HuH-7 (cell line): ENCODE results near the gene ADIG.

Source experiments
- DNase-seq: peaks from one replicate; pipeline ENCODE4 v3.0.0; 2011; ENCODE audit warnings: low spot score

The ADIG gene

GRCh38 chr20:38581013-38581412 is at the start of gene ADIG:
Gene ADIG, plus strand, starts transcription at chr20:38581197. Its CDS starts 54 bp downstream, at chr20:38581251.
- no peak for DNase-seq

GRCh38 chr20:38534756-38535155 is 46.2 kb upstream of the ADIG start:
- no peak for DNase-seq

GRCh38 chr20:38536310-38536709 is 44.7 kb upstream of the ADIG start:
- no peak for DNase-seq

DNA sequence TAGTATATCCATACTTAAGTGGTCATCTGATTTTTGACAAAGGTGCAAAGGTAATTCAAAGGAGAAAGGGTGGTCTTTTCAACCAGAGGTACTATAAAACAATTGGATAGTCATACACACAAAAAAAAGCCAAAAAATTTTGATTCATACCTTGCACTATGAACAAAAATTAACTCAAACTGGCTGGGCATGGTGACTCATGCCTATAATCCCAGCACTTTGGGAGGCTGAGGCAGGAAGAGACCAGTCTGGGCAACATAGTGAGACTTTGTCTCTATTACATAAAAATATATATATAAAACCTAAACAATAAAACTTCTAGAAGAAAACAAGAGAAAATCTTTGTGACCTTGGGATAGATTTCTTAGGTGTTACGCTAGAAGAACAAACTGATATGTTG is 43.8 kb upstream of the ADIG start:
- DNase-seq = no peak

GRCh38 chr20:38538789-38539188 is 42.2 kb upstream of the ADIG start:
- no peak for DNase-seq

DNA sequence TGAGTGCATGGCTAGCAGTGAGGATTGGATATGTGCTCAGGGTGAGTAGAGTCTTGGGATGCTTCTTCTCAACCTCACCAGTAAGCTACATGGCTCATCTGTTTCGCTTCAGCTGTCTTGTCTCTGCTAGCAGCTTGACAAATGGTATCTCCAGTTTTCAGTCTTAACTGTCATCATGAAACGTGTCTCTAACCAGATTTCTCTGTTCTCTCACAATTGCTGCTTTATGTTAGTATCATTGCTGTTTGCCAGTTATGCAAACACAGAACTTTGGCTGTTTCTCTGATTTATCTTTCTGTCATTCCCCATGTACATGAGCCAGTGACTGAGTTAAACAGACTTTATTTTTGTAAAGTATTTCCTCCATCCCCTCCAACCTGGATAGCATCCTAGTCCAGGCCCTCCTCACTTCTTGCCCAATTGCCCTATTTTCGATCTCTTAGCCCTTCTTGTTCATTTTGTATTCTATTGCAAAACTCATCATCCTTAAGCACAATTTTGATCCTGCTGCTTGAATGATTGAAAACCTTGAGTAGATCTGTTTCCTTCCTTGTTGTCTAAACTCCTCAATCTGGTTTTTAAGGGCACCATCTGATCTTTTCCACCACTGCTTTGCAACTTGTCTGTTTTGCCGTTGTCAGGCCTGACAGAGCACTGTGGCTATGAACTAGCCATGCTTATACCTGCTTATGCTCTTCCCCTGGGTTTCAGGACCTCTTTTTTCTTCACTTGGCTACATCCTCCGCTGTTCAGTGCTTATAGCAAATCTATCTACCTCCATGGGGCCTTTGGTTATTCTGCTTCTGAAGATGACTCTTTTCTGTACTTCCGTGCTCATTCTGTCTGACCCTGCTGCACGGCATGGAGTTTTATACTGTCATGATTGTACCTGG is 37.7 kb upstream of the ADIG start:
- no peak for DNase-seq

GRCh38 chr20:38545771-38546170 is 35.2 kb upstream of the ADIG start:
- DNase-seq = no peak

DNA sequence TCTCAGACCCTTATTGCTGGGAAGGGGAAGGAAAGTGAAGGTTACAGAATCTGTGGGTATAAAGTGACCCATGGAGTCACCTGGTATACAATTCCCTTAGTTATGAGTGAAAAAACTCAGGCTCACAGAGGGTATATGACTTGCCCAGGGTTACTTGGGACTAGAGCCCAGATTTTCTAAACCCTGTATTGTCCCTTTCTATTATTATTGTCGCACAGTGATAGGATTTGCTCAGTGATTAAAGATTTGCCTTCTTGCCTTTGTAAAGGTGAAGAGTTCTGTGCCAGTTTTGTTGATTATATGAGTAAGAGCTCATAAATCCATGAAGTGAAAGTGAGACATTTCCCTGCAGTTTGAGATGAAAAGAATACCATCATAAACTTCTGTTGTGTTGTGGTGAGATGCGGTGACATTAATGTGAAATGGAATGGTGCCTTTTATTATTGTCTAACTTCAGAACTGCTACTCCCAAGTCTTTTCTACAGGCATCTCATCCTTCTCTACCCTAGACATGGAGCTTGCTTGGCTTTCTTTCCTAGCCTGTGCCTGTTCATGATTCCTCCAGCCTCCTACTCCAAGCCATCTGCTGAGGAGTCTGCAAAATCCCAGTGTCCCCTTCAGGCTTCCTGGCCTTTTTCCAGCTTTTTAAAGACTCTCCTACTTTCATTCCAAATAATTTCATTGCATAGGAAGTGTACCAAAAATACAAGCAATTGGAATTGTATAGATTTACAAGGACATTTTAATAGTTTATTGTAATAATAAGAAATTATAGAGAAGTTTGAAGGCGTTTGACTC is 33.5 kb upstream of the ADIG start:
- no peak for DNase-seq

DNA sequence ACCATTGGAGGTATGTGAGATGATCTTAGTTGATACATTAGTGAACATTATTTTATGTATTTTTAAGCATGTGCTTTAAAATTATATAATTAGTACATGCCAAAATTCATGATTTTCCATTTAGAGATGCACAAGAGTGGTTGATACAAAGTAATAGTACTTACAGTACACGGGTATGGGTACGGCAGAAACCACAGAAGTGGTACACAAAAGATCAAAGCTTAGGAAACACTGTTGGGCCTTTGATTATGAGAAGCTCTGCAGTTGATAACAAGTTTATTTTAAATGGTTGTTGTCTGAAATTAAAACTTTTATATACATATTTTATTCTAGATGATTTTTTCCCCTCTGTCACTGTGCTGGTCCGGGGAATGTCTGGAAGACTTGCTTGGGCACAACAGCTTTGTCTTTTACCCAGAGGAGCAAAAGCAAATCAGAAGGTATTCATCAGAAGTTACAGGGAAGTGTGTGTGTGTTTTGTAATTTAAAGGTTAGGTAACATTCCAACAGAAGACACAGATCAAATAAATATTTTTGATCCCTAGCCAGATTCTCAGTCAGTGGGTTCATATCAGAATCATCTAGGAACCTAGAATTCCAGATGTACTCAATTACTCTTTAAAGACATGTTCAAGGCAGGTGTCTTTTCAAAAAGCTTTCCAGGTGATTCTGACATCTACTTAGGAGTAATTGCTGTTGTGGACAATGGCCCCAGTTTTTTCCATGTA is 32.5 kb upstream of the ADIG start:
- DNase-seq = no peak

DNA sequence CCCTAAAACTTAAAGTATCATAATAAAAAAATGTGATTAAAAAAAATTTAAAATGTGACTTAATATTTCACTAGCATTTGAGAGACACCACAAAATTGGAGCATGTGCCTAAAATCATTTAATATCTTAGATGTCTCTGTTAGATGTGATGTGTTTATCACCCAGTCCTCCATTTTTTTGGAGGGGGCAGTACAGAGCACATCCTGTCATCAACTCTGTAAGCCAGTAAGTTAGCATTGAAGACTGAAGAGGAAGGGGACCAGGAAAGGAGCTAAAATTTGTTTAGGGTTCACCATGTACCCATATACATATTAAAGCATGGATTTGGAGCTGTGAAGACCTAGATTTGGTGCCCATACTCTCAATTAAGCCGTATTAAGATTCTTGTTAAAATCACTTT is 30.7 kb upstream of the ADIG start:
- DNase-seq = no peak

- DNase-seq = no peak
These were observed 29.9 kb upstream of the ADIG start for GRCh38 chr20:38551056-38551626.

DNA sequence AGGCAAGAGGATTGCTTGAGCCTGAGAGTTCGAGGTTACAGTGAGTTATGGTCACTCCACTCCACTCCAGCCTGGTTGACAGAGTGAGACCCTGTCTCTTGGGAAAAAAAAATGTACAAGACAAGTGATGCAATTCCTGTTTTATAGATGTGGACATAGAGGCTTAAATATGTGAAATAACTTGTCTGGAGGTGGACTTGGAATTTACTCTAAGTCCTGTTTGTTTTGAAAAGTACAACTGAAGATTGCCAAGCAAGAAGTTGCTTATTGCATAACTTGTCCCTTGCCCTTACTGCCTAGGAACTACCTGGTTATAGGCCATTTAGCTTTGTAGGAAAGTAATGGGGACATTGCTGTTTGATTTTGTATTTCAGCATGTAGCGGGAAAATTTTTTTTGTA is 26.0 kb upstream of the ADIG start:
- DNase-seq = no peak

DNA sequence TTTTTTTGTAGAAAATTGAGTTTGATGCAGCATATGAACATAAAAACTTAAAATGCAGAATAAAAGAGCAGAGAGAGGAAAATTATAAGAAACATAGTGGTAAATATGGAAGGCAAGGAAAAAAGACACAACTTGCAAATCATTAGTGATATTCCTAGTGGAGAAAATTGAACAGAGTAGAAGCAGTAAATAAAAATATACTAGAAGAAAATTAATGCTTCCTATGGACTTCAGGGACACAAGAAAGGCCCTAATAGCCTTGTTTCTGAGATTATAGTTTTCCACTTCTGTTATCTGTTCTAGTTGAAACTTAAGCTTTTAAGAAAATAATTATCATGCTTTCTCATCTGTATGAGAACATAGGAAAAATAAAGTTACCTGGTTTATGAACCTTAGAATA is 25.6 kb upstream of the ADIG start:
- no peak for DNase-seq

- DNase-seq = no peak
These were observed 23.8 kb upstream of the ADIG start for GRCh38 chr20:38557174-38557573.

DNA sequence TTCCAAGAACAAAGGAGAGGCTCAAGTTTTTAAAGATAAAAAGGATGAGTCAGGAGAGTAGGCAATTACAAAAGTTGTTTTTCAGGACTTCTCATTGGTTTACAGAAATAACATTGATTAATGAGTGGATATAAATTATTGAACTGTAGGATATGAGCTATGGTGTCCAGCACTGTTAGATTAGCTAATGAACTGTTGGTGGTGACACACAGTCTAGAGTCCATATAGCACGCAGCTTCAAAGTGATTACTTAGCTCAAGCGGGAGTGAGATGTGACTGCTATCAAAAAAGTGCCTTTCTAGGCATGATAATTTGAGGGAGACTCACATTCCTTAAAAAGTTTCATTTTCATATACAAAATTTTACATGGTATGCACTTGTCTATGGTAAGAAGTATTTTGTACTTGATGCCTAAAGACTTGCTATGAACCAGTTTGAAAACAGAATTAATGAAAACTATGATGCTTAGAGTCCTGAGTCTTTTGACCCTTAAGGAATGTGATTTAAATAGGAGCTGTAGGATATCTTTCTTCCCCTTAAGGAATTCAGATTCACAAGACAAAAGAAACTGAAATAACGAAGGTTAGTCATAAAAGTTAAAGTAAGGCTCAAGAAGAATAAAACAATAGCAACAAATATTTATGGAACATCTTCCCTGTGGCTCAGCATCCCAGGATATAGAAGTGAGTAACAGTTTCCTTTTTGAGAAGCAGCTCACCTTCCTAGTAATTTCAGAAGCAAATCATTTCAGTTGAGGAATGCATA is 22.2 kb upstream of the ADIG start:
- DNase-seq = no peak

- no peak for DNase-seq
These were observed 21.2 kb upstream of the ADIG start for GRCh38 chr20:38559764-38560163.

GRCh38 chr20:38563802-38564431 is 17.1 kb upstream of the ADIG start:
- DNase-seq = no peak

DNA sequence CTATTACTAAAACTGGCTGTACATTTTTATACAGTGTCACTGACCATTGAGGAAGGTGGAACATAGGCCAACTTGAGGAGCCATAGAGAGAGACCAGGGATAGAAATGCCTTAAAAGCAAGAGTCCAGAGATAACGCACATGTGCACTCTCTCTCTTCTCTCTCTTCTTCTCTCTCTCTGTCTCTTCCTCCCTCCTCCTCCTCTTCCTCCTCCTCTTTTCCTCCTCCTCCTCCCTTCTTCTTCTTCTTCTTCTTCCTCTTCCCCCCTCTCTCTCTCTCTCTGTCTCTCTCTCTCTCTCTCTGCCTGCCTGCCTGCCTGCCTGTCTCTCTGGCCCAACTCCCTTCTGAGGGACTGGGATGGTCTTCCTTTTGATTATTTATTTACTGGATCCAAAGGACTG is 16.3 kb upstream of the ADIG start:
- DNase-seq = no peak

- DNase-seq = no peak
These were observed 14.9 kb upstream of the ADIG start for GRCh38 chr20:38566036-38566598.

DNA sequence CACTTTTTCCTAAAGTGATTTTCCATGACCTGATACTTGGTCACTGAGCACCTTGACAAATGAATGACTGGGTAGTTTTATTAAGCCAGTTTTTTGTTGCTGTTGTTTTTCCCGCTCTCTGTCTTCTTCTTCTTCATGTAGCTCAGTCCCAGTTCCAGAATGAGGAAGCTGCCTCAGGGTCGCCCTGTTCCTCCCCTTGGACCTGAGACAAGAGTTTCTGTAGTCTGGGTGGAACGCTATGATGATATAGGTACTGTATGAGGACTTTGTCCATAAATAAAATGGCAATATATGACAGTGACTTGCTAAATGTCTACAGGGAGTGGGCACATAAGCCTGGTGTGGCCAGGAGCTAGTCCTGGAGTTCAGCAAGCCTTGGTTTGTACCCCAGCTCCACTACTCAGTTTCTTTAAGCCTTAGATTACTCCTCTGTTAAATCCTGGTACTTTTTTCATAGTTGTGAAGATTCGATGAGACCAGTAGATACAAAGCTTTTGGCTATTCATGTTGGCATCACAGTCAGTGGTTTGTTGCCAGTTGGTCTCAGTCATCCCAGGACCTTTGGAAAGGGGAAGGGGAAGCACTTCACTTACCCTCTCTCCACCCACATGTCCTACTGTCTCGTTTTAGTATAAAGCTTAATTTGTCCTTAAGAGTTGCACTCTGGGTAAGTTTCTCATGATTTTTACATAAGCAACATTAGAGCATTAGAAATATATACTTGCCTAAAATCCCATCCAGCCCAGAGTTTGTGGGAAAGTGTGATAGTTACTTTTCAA is 11.1 kb upstream of the ADIG start:
- no peak for DNase-seq
